Measurements from ENCODE around the gene EPHB1. TPM values are rescaled to one million over a fixed set of nuclear protein-coding genes. Genes with fewer than 3 reads are reported as not detected.

Gene EPHB1
- polyA plus RNA-seq, 1 donor from 2014 or later, result 18.7 TPM

DNA sequence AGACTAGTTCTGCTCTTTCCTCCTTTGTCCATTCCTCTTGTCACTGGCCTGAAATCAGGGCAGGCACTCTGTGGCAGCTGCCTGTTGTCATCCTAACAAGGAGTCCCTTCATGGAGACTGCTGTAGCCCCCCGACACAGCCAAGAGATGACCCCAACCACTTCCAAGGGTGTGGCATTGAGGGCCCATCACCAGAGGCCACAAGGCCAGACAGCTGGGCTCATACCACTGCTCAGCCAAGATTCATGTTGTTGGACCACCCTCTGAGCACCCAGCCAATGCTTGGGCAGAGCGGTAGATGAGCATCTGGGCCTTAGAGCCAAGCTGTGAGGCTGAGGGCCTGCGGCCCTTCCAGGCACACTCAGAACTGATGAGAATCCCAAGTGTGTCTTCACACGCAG is 85.4 kb downstream of the EPHB1 start:
- H3K4me3 ChIP-seq (ENCODE audit: low read length), result no peak overlapping the region
- H3K9me2 ChIP-seq (ENCODE audit: insufficient read depth, low read length), result no peaks in the 10 kb centered on the region
- H2AFZ ChIP-seq (ENCODE audit: low read depth, low read length), result no peak overlapping the region
- no peak overlapping the region for H3K27ac ChIP-seq (ENCODE audit: low read length)
- no peaks in the 10 kb centered on the region for H3K36me3 ChIP-seq (ENCODE audit: insufficient read depth, low read length)
- no peak overlapping the region for H3K4me2 ChIP-seq (ENCODE audit: low read length)
- H3F3A ChIP-seq (ENCODE audit: insufficient read depth, low read length, poor library complexity, severe bottlenecking), result no peaks in the 10 kb centered on the region
- no peak overlapping the region for H3K9ac ChIP-seq (ENCODE audit: low read length)
- H3K27me3 ChIP-seq (ENCODE audit: insufficient read depth, low read depth, low read length), result no peaks in the 10 kb centered on the region
- H3K79me2 ChIP-seq (replicated peaks; ENCODE audit: insufficient read depth, low read length), result no peaks in the 10 kb centered on the region
- H3K9me3 ChIP-seq (ENCODE audit: low read length), result no peaks in the 10 kb centered on the region
- no peaks in the 10 kb centered on the region for H4K20me1 ChIP-seq (ENCODE audit: insufficient read depth)
- TF ChIP-seq, protein P1, sequence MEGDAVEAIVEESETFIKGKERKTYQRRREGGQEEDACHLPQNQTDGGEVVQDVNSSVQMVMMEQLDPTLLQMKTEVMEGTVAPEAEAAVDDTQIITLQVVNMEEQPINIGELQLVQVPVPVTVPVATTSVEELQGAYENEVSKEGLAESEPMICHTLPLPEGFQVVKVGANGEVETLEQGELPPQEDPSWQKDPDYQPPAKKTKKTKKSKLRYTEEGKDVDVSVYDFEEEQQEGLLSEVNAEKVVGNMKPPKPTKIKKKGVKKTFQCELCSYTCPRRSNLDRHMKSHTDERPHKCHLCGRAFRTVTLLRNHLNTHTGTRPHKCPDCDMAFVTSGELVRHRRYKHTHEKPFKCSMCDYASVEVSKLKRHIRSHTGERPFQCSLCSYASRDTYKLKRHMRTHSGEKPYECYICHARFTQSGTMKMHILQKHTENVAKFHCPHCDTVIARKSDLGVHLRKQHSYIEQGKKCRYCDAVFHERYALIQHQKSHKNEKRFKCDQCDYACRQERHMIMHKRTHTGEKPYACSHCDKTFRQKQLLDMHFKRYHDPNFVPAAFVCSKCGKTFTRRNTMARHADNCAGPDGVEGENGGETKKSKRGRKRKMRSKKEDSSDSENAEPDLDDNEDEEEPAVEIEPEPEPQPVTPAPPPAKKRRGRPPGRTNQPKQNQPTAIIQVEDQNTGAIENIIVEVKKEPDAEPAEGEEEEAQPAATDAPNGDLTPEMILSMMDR (IDR thresholded peaks at IDR 0.05; ENCODE audit: poor library complexity, severe bottlenecking), result no peak
- TF ChIP-seq TAF1 (IDR thresholded peaks at IDR 0.05; ENCODE audit: low read depth) (no peak), MXI1 (conservative IDR thresholded peaks at IDR 0.05; ENCODE audit: poor library complexity, severe bottlenecking) (no peak), EP300 (conservative IDR thresholded peaks at IDR 0.05; ENCODE audit: poor library complexity, severe bottlenecking) (no peak), POLR2AphosphoS5 (IDR thresholded peaks at IDR 0.05) (no peak), EZH2 (IDR thresholded peaks at IDR 0.05; ENCODE audit: borderline replicate concordance, insufficient read depth, low read length, poor library complexity, severe bottlenecking) (no peak), RAD21 (conservative IDR thresholded peaks at IDR 0.05) (no peak), SMC3 (conservative IDR thresholded peaks at IDR 0.05; ENCODE audit: poor library complexity) (no peak)
- TF ChIP-seq, protein P2, sequence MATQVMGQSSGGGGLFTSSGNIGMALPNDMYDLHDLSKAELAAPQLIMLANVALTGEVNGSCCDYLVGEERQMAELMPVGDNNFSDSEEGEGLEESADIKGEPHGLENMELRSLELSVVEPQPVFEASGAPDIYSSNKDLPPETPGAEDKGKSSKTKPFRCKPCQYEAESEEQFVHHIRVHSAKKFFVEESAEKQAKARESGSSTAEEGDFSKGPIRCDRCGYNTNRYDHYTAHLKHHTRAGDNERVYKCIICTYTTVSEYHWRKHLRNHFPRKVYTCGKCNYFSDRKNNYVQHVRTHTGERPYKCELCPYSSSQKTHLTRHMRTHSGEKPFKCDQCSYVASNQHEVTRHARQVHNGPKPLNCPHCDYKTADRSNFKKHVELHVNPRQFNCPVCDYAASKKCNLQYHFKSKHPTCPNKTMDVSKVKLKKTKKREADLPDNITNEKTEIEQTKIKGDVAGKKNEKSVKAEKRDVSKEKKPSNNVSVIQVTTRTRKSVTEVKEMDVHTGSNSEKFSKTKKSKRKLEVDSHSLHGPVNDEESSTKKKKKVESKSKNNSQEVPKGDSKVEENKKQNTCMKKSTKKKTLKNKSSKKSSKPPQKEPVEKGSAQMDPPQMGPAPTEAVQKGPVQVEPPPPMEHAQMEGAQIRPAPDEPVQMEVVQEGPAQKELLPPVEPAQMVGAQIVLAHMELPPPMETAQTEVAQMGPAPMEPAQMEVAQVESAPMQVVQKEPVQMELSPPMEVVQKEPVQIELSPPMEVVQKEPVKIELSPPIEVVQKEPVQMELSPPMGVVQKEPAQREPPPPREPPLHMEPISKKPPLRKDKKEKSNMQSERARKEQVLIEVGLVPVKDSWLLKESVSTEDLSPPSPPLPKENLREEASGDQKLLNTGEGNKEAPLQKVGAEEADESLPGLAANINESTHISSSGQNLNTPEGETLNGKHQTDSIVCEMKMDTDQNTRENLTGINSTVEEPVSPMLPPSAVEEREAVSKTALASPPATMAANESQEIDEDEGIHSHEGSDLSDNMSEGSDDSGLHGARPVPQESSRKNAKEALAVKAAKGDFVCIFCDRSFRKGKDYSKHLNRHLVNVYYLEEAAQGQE (IDR thresholded peaks at IDR 0.05; ENCODE audit: borderline replicate concordance), result no peak

DNA sequence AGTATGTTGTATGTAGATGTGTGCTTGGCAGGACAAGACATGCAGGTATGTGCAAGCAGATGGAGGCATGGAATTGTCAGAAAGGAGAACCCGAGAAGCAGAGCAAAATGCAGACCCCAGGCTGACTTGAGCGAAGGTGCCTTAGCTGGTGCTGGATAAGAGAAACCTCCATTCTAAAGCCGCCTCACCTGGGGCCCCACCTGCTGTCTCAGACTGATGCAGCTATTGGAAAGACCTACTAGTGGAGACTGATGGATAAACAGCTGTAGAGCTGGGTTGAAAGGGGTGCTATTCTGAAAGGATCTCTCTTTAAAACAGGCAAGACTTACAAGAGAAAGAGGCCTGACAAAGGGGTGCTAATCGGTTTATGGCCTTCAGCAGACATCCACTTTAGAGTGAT is 86.2 kb downstream of the EPHB1 start:
- no peak overlapping the region for H3K4me2 ChIP-seq (ENCODE audit: low read length)
- H3K36me3 ChIP-seq (ENCODE audit: insufficient read depth, low read length), result no peaks in the 10 kb centered on the region
- H3F3A ChIP-seq (ENCODE audit: insufficient read depth, low read length, poor library complexity, severe bottlenecking), result no peaks in the 10 kb centered on the region
- H3K9ac ChIP-seq (ENCODE audit: low read length), result no peak overlapping the region
- H4K20me1 ChIP-seq (ENCODE audit: insufficient read depth), result no peaks in the 10 kb centered on the region
- no peak overlapping the region for H2AFZ ChIP-seq (ENCODE audit: low read depth, low read length)
- no peaks in the 10 kb centered on the region for H3K27me3 ChIP-seq (ENCODE audit: insufficient read depth, low read depth, low read length)
- H3K79me2 ChIP-seq (replicated peaks; ENCODE audit: insufficient read depth, low read length), result peaks cover 3% of the 10 kb centered on the region
- H3K27ac ChIP-seq (ENCODE audit: low read length), result no peak overlapping the region
- H3K9me3 ChIP-seq (ENCODE audit: low read length), result no peaks in the 10 kb centered on the region
- H3K9me2 ChIP-seq (ENCODE audit: insufficient read depth, low read length), result no peaks in the 10 kb centered on the region
- H3K4me3 ChIP-seq (ENCODE audit: low read length), result no peak overlapping the region
- no peak for TF ChIP-seq SMC3 (conservative IDR thresholded peaks at IDR 0.05; ENCODE audit: poor library complexity)
- no peak for TF ChIP-seq EZH2 (IDR thresholded peaks at IDR 0.05; ENCODE audit: borderline replicate concordance, insufficient read depth, low read length, poor library complexity, severe bottlenecking)
- TF ChIP-seq, protein P1 (IDR thresholded peaks at IDR 0.05; ENCODE audit: poor library complexity, severe bottlenecking), result no peak
- no peak for TF ChIP-seq EP300 (conservative IDR thresholded peaks at IDR 0.05; ENCODE audit: poor library complexity, severe bottlenecking)
